Mucosa of gallbladder (tissue), 1 donor: ENCODE data around the gene RFX1. TPM values are rescaled to one million over a fixed set of nuclear protein-coding genes. Genes with fewer than 3 reads are reported as not detected.
"Not testable (repeated sequence)": the region's sequence is repeated elsewhere in the genome, so short reads cannot be mapped to it uniquely, and the experiment has no call there.

ENCODE experiments used
- DNase-seq: peaks from one replicate; pipeline ENCODE4 v3.0.0-alpha.2; 2020; ENCODE audit warnings: low spot score
- total RNA-seq: library from RNA; stranded (reverse); gene quantifications from one replicate; pipeline ENCODE4 v1.2.1, GENCODE V29; 2021
- donor health status: DM: no; HTN: no; CAD: no.

RFX1 gene
- 25.0 TPM for total RNA-seq

- DNase-seq: peak; percentile 100
Observed at GRCh38 chr19:14006085-14006765, at the start of gene RFX1. TSS of gene RFX1 (minus strand) at chr19:14006320. CDS start at chr19:13993843, 12,477 bp downstream.

GRCh38 chr19:14055396-14055795 is 49.3 kb upstream of the RFX1 start:
- DNase-seq: no peak

GRCh38 chr19:14054721-14055120 is 48.6 kb upstream of the RFX1 start:
- no peak for DNase-seq

GRCh38 chr19:14054099-14054498 is 48.0 kb upstream of the RFX1 start:
- DNase-seq: no peak

GRCh38 chr19:14053500-14053899 is 47.4 kb upstream of the RFX1 start:
- no peak for DNase-seq

GRCh38 chr19:14053032-14053431 is 46.9 kb upstream of the RFX1 start:
- no peak for DNase-seq

- DNase-seq: no peak
Observed at GRCh38 chr19:14052470-14052869, 46.4 kb upstream of the RFX1 start.

GRCh38 chr19:14051980-14052379 is 45.9 kb upstream of the RFX1 start:
- DNase-seq: no peak

GRCh38 chr19:14050961-14051360 is 44.8 kb upstream of the RFX1 start:
- not testable (repeated sequence) for DNase-seq

GRCh38 chr19:14050512-14050911 is 44.4 kb upstream of the RFX1 start:
- no peak for DNase-seq

- DNase-seq: peak; percentile 49
Observed at GRCh38 chr19:14048443-14049153, 42.5 kb upstream of the RFX1 start.

- not testable (repeated sequence) for DNase-seq
Observed at GRCh38 chr19:14047866-14048265, 41.7 kb upstream of the RFX1 start.

- peak; percentile 39 for DNase-seq
Observed at GRCh38 chr19:14042659-14043608, 36.8 kb upstream of the RFX1 start.

GRCh38 chr19:14039181-14039580 is 33.1 kb upstream of the RFX1 start:
- DNase-seq: no peak

GRCh38 chr19:14035706-14036105 is 29.6 kb upstream of the RFX1 start:
- DNase-seq: no peak

- not testable (repeated sequence) for DNase-seq
Observed at GRCh38 chr19:14035159-14035558, 29.0 kb upstream of the RFX1 start.

GRCh38 chr19:14033946-14034345 is 27.8 kb upstream of the RFX1 start:
- no peak for DNase-seq

- DNase-seq: peak; percentile 41
Observed at GRCh38 chr19:14031719-14032480, 25.8 kb upstream of the RFX1 start, which contains the start of gene IL27RA. TSS of gene IL27RA (plus strand) at chr19:14031762. CDS start at chr19:14031873, 111 bp downstream.

GRCh38 chr19:14030997-14031718 is 25.0 kb upstream of the RFX1 start:
- no peak for DNase-seq

GRCh38 chr19:14028901-14029300 is 22.8 kb upstream of the RFX1 start:
- DNase-seq: no peak
